Endothelial cell of umbilical vein (primary cell): ENCODE data around the gene BSND. TPM values are rescaled to one million over a fixed set of nuclear protein-coding genes. Genes with fewer than 3 reads are reported as not detected.

Source experiments
- BruUV-seq: library from RNA; stranded (reverse); fragments of 400-500 nt; replicated peaks from 2 replicates; lab custom pipeline; 2021; lab: Mats Ljungman, UMichigan
- CTCF ChIA-PET: fragments of 300-600, 350-600 bp; sonication (Branson Sonifier 250); formaldehyde crosslinking; loops from one replicate; lab custom pipeline; 2021; ENCODE audit warnings: antibody characterized with exemption, inconsistent platforms; lab: Charles Lee
- POLR2A ChIA-PET: fragments of 300-600, 350-600 bp; sonication (Branson Sonifier 250); formaldehyde crosslinking; loops from one replicate; lab custom pipeline; 2021; ENCODE audit warnings: antibody characterized with exemption, inconsistent platforms; lab: Charles Lee
- DNase-seq: peaks from one replicate; pipeline ENCODE4 v3.0.0-alpha.2; 2011; ENCODE audit warnings: low read depth, low spot score
- FAIRE-seq: peaks from 2 replicates; lab custom pipeline; 2011; peaks lifted over from hg19 to GRCh38; lab: Jason Lieb, UNC
- H2AFZ ChIP-seq: 2 replicates; pipeline ENCODE4 v1.6.0; 2012; ENCODE audit warnings: low read depth, low read length, control low read depth, inconsistent platforms
- H3K27ac ChIP-seq: 2 replicates; pipeline ENCODE4 v1.5.1; 2011; ENCODE audit warnings: low read depth, mild to moderate bottlenecking, control low read depth, low read length, moderate library complexity; ENCODE audit not compliant: insufficient read depth
- H3K27me3 ChIP-seq, 2 experiments: 2 replicates each; pipeline versions ENCODE4 v1.6.0 to v1.6.1; 2011; ENCODE audit warnings: low read length in 2 of 2, mixed read lengths in 1 of 2; ENCODE audit not compliant: control insufficient read depth in 2 of 2, insufficient read depth in 2 of 2
- H3K36me3 ChIP-seq, 2 experiments: 2 replicates in 1 of 2; 3 replicates in 1 of 2; pipeline ENCODE4 v1.5.1; 2011; ENCODE audit warnings: low read length in 2 of 2, mild to moderate bottlenecking in 1 of 2, moderate library complexity in 1 of 2; ENCODE audit not compliant: control insufficient read depth in 2 of 2, insufficient read depth in 2 of 2; ENCODE audit errors: extremely low read depth in 1 of 2
- H3K4me1 ChIP-seq: 3 replicates; pipeline ENCODE4 v1.5.1; 2011; ENCODE audit warnings: mild to moderate bottlenecking, low read length; ENCODE audit not compliant: control insufficient read depth, insufficient read depth; ENCODE audit errors: extremely low read depth
- H3K4me2 ChIP-seq: 2 replicates; pipeline ENCODE4 v1.6.1; 2011; ENCODE audit warnings: low read length, control low read depth, mixed read lengths; ENCODE audit not compliant: insufficient read depth
- H3K4me3 ChIP-seq, 3 experiments: fragments of 200-600 bp in 1 of 3; sonication (generic), shearing (Covaris generic) in 1 of 3; replicated peaks in 1 of 3; 2 replicates each; pipeline ENCODE4 v1.5.1; 2011 to 2016; ENCODE audit warnings: control low read depth in 3 of 3, low read length in 3 of 3, mild to moderate bottlenecking in 2 of 3, inconsistent platforms in 1 of 3, low read depth in 1 of 3, moderate library complexity in 1 of 3; ENCODE audit not compliant: insufficient read depth in 1 of 3
- H3K79me2 ChIP-seq: 2 replicates; pipeline ENCODE4 v1.6.0; 2012; ENCODE audit warnings: low read length, inconsistent platforms; ENCODE audit not compliant: control insufficient read depth, insufficient read depth
- H3K9ac ChIP-seq: replicated peaks from 2 replicates; pipeline ENCODE3; 2011; ENCODE audit warnings: low read length, control low read depth; ENCODE audit not compliant: insufficient read depth; ENCODE audit errors: extremely low read depth
- H3K9me1 ChIP-seq: replicated peaks from 3 replicates; pipeline ENCODE4 v1.6.0; 2011; ENCODE audit warnings: mild to moderate bottlenecking, low read length; ENCODE audit not compliant: control insufficient read depth, insufficient read depth; ENCODE audit errors: extremely low read depth
- H3K9me3 ChIP-seq: replicated peaks from 2 replicates; pipeline ENCODE4 v1.5.1; 2012; ENCODE audit warnings: low read length, inconsistent platforms; ENCODE audit not compliant: control insufficient read depth, insufficient read depth
- H4K20me1 ChIP-seq: replicated peaks from 2 replicates; pipeline ENCODE3; 2011; ENCODE audit warnings: mild to moderate bottlenecking, low read length; ENCODE audit not compliant: control insufficient read depth, insufficient read depth; ENCODE audit errors: extremely low read depth
- CTCF ChIP-seq, 2 donors: IDR thresholded peaks; 1 replicate in 1 of 2; 2 replicates in 1 of 2; pipeline ENCODE4 v1.5.1; 2011; ENCODE audit warnings: low read length in 2 of 2, mild to moderate bottlenecking in 2 of 2, moderate library complexity in 2 of 2, control low read depth in 1 of 2, inconsistent platforms in 1 of 2, low read depth in 1 of 2; ENCODE audit not compliant: insufficient read depth in 1 of 2; ENCODE audit errors: extremely low read depth in 1 of 2
- EZH2 ChIP-seq: IDR thresholded peaks from 2 replicates; pipeline ENCODE4 v1.6.1; 2012; ENCODE audit warnings: borderline replicate concordance, low read depth, mild to moderate bottlenecking, moderate library complexity, low read length, inconsistent platforms; ENCODE audit not compliant: severe bottlenecking
- FOS ChIP-seq: IDR thresholded peaks from 2 replicates; pipeline ENCODE4 v1.6.1; 2011; ENCODE audit warnings: mild to moderate bottlenecking, low read length, moderate library complexity, borderline replicate concordance; ENCODE audit not compliant: insufficient read depth
- GATA2 ChIP-seq: IDR thresholded peaks from 2 replicates; pipeline ENCODE4 v1.7.0; 2011; ENCODE audit warnings: low read depth, mild to moderate bottlenecking, moderate library complexity, mixed read lengths, low read length; ENCODE audit not compliant: insufficient read length, insufficient read depth
- JUN ChIP-seq: IDR thresholded peaks from 2 replicates; pipeline ENCODE4 v1.6.1; 2011; ENCODE audit warnings: borderline replicate concordance, low read depth; ENCODE audit not compliant: insufficient read length, insufficient read depth
- MYC ChIP-seq: IDR thresholded peaks from one replicate; pipeline ENCODE4 v1.6.1; 2011; ENCODE audit warnings: mild to moderate bottlenecking, low read depth, low read length
- POLR2A ChIP-seq: IDR thresholded peaks from 2 replicates; pipeline ENCODE4 v1.6.1; 2012; ENCODE audit warnings: low read depth, mild to moderate bottlenecking, control low read depth, low read length
- POLR2AphosphoS5 ChIP-seq: IDR thresholded peaks from 2 replicates; pipeline ENCODE4 v1.6.1; 2012; ENCODE audit warnings: low read depth, mild to moderate bottlenecking, control low read depth, low read length, moderate library complexity; ENCODE audit not compliant: insufficient read depth
- dilution Hi-C: fragments of 300-500 bp; cut with MboI; formaldehyde crosslinking; loops from one replicate; pipeline ENCODE4 v1.15.0; 2019; ENCODE audit warnings: low sequenced_read_pairs; ENCODE audit not compliant: extremely low pct_ligation_motif_present
- intact Hi-C: fragments of 100-400 bp; cut with micrococcal nuclease; formaldehyde crosslinking; loops from one replicate; pipeline ENCODE4 v1.10.0; 2022
- polyA plus RNA-seq, 4 experiments: library from polyadenylated mRNA; depleted of rRNA in 3 of 4; stranded (reverse) in 3 of 4; unstranded in 1 of 4; fragments of >200 nt; gene quantifications; 2 replicates each; pipeline versions ENCODE4 v1.2.1 to v1.2.3, GENCODE V29; 2011 to 2012; ENCODE audit warnings: missing spikeins in 1 of 4
- total RNA-seq: library from RNA; stranded (reverse); gene quantifications from 2 replicates; pipeline ENCODE4 v1.2.3, GENCODE V29; 2021
- TF ChIP-seq, protein P1 (sequence below): IDR thresholded peaks from 2 replicates; pipeline ENCODE4 v1.6.1; 2011; ENCODE audit not compliant: insufficient read depth, insufficient read length

Gene BSND
- total and polyA plus RNA-seq, 2 donors (not counting 3 experiments of a cell fraction or from before 2014, with no cell fraction given) = not detected

- Histone ChIP-seq H3K79me2 (no peaks in the 10 kb centered on the region), H3K36me3 (no peaks in the 10 kb centered on the region), H3K27me3 (peaks cover 2% of the 10 kb centered on the region in 2 experiments), H3K4me3 (no peak overlapping the region), H3K9me1 (no peaks in the 10 kb centered on the region), H3K9ac (no peak overlapping the region), H3K9me3 (no peaks in the 10 kb centered on the region), H3K4me1 (peaks cover 8% of the 10 kb centered on the region), H4K20me1 (no peaks in the 10 kb centered on the region), H3K4me2 (peak overlapping the region; percentile 12), H2AFZ (no peak overlapping the region), H3K27ac (no peak overlapping the region)
- no TSS peak for BruUV-seq
- CTCF ChIA-PET = interaction anchor here (2.0 kb wide), 1 partner anchor 21 kb away, joined by 8 read pairs; no protein-coding TSS in a partner anchor
- TF ChIP-seq FOS (peak; percentile 80), JUN (peak; percentile 44), CTCF (IDR thresholded peaks at IDR 0.05; ENCODE audit: extremely low read depth in 1 of 2, insufficient read depth in 1 of 2, low read depth in 1 of 2, low read length in 2 of 2) (no peak)
- POLR2A ChIA-PET = no interaction called here
- FAIRE-seq (peak; percentile 28), DNase-seq (peak; percentile 24)
- dilution Hi-C loops = no loop called here
- intact Hi-C loops = no loop called here
Observed at GRCh38 chr1:54971317-54971791, 27.4 kb upstream of the BSND start.

DNA sequence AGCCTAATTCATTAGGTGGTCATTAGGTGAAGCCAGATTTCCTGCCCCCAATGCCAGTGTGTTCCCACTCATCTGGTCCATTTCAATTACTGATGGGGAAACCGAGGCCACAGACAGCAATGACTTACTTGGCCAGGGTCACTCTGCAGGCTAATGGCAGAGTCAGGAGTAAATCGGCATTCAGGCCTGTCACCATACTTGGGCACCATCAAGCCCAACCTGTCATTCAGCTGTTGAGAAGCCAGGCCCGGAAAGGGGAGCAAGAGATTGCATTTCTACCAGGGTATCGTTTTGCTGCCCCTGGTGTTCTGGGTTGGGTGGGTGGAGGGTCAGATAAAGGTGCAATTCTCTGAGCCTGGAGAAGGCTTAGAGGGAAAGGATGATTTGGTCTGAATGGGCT lies 26.3 kb upstream of the BSND start:
- CTCF ChIA-PET = interaction anchor here (0.7 to 2.2 kb wide), 5 partner anchors 21 to 27 kb away, joined by 3 to 15 read pairs (median 11); no protein-coding TSS in a partner anchor
- H3K27ac ChIP-seq = no peak overlapping the region
- TF ChIP-seq MYC (no peak), JUN (no peak), EZH2 (no peak), POLR2AphosphoS5 (no peak), CTCF (IDR thresholded peaks at IDR 0.05; ENCODE audit: extremely low read depth in 1 of 2, insufficient read depth in 1 of 2, low read depth in 1 of 2, low read length in 2 of 2) (no peak), GATA2 (no peak), FOS (no peak), POLR2A (no peak)
- TF ChIP-seq, protein P1, sequence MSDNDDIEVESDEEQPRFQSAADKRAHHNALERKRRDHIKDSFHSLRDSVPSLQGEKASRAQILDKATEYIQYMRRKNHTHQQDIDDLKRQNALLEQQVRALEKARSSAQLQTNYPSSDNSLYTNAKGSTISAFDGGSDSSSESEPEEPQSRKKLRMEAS = no peak
- H3K4me2 ChIP-seq = no peak overlapping the region
- H3K36me3 ChIP-seq = no peaks in the 10 kb centered on the region
- DNase-seq = no peak
- no peaks in the 10 kb centered on the region for H4K20me1 ChIP-seq
- H3K4me3 ChIP-seq = no peak overlapping the region
- H3K9ac ChIP-seq = no peak overlapping the region
- peaks cover 2 to 4% of the 10 kb centered on the region in 2 experiments for H3K27me3 ChIP-seq
- H3K9me3 ChIP-seq = no peaks in the 10 kb centered on the region
- dilution Hi-C loops = no loop called here
- no peaks in the 10 kb centered on the region for H3K9me1 ChIP-seq
- POLR2A ChIA-PET = no interaction called here
- no TSS peak for BruUV-seq
- no peak for FAIRE-seq
- peaks cover 8% of the 10 kb centered on the region for H3K4me1 ChIP-seq
- H3K79me2 ChIP-seq = no peaks in the 10 kb centered on the region
- intact Hi-C loops = no loop called here
- no peak overlapping the region for H2AFZ ChIP-seq
